ENCODE results near the gene NUDT21. TPM values are rescaled to one million over a fixed set of nuclear protein-coding genes. Genes with fewer than 3 reads are reported as not detected.
"Not testable (repeated sequence)": the region's sequence is repeated elsewhere in the genome, so short reads cannot be mapped to it uniquely, and the experiment has no call there.

NUDT21 gene
- total RNA-seq (100 to 1,000 TPM; 109 to 110 TPM), polyA plus RNA-seq (10 to 100 TPM; 78.3 to 98.4 TPM)

GRCh38 chr16:56450986-56451752 lies at the start of gene NUDT21, which contains the start of gene OGFOD1:
Gene NUDT21 (minus strand): TSS chr16:56451332. CDS start chr16:56451202, 130 bp downstream.
Gene OGFOD1 (plus strand): TSS chr16:56451554. CDS start chr16:56451613, 59 bp downstream.
- peak within 1 kb of the TSS; percentile 54 to 95 for H3K4me3 ChIP-seq (ENCODE audit: low read length in 2 of 2)

DNA sequence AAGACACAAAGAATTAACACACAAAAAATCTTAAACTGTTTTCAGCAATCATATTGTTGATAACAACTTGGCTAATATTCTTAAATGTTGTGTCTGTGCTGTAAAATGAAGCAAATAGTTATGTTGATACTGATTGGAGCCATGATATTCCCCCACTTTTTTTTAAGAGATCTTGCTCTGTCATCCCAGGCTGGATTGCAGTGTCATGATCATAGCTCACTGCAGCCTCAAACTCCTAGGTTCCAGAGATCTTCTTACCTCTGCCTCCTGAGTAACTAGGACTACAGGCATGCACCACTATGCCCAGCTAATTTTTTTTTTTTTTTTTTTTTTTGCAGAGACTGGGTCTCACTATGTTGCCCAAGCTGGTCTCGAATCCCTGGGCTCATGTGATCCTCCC lies 42.7 kb upstream of the NUDT21 start:
- ChIA-PET CTCF (ENCODE audit: partially characterized antibody) (no interaction called here), POLR2A (ENCODE audit: partially characterized antibody) (no interaction called here)
- Histone ChIP-seq H3K4me1 (ENCODE audit: insufficient read depth, low read length) (no peaks in the 10 kb centered on the region), H3K9me3 (ENCODE audit: control insufficient read depth in 1 of 2, low read length in 2 of 2) (no peaks in the 10 kb centered on the region), H3K27me3 (ENCODE audit: insufficient read depth, low read length) (no peaks in the 10 kb centered on the region), H3K36me3 (ENCODE audit: insufficient read depth, low read length) (peaks cover 22% of the 10 kb centered on the region), H3K4me3 (ENCODE audit: low read length in 2 of 2) (no peak overlapping the region), H3K27ac (ENCODE audit: low read depth, low read length) (no peak overlapping the region)
- no peak for DNase-seq
- no peaks in the 10 kb centered on the region for H3K27me3 Mint-ChIP-seq
- H3K27ac Mint-ChIP-seq: no peak overlapping the region
- intact Hi-C loops (cut with micrococcal nuclease): no loop called here
- H3K4me1 Mint-ChIP-seq: no peaks in the 10 kb centered on the region
- peaks cover 57 to 59% of the 10 kb centered on the region in 2 donors for H3K36me3 Mint-ChIP-seq
- no peaks in the 10 kb centered on the region for H3K9me3 Mint-ChIP-seq
- no peak overlapping the region for H3K4me3 Mint-ChIP-seq

More at GRCh38 chr16:56450986-56451752, at the start of gene NUDT21, which contains the start of gene OGFOD1:
- CTCF ChIA-PET (ENCODE audit: partially characterized antibody): interaction anchor here (1.0 to 1.2 kb wide), 6 partner anchors 15 to 251 kb away, joined by 3 to 6 read pairs (median 3); no protein-coding TSS in a partner anchor
- no peaks in the 10 kb centered on the region for H3K27me3 ChIP-seq (ENCODE audit: insufficient read depth, low read length)
- H3K4me3 Mint-ChIP-seq: peak within 1 kb of the TSS; percentile 96 to 100 (median 99)
- H3K9me3 ChIP-seq (ENCODE audit: control insufficient read depth in 1 of 2, low read length in 2 of 2): no peaks in the 10 kb centered on the region
- intact Hi-C loops (cut with micrococcal nuclease): loop anchor here (1.0 to 5.0 kb wide), 4 partner anchors 26 to 1284 kb away; partner anchors contain the start of genes AMFR, BBS2, KATNB1 and MT1X
- POLR2A ChIA-PET (ENCODE audit: partially characterized antibody): interaction anchor here (0.8 to 1.7 kb wide), 17 partner anchors 9 to 277 kb away, joined by 3 to 15 read pairs (median 4); partner anchors contain the start of genes AMFR, BBS2 and MT1X
- peaks cover 38 to 69% (median 56%) of the 10 kb centered on the region in 4 donors for H3K4me1 Mint-ChIP-seq
- no peaks in the 10 kb centered on the region for H3K27me3 Mint-ChIP-seq
- peak within 1 kb of the TSS; percentile 89 to 100 (median 98) for H3K27ac Mint-ChIP-seq
- H3K9me3 Mint-ChIP-seq: no peaks in the 10 kb centered on the region
- DNase-seq: peak; percentile 92 to 97 (median 94)
- H3K36me3 ChIP-seq (ENCODE audit: insufficient read depth, low read length): peaks cover 18% of the 10 kb centered on the region
- H3K36me3 Mint-ChIP-seq: peaks cover 18 to 46% of the 10 kb centered on the region in 2 donors
- H3K27ac ChIP-seq (ENCODE audit: low read depth, low read length): peak within 1 kb of the TSS; percentile 73
- H3K4me1 ChIP-seq (ENCODE audit: insufficient read depth, low read length): peaks cover 57% of the 10 kb centered on the region

DNA sequence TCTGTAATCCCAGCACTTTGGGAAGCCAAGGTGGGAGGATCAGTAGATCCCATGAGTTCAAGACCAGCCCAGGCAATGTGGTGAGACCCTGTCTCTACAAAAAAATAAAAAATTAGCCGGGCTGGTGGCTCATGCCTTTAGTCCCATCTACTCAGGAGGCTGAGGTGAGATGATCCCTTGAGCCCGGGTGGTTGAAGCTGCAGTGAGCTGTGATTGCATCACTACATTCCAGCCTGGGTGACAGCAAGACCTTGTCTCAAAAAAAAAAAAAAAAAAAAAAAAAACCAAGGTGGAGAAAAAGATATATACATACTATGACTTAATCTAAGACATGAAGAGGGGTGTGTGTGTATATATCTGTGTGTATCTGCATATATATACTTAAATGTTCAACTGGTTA lies 42.0 kb upstream of the NUDT21 start:
- Mint-ChIP-seq H3K4me3 (no peak overlapping the region), H3K27ac (no peak overlapping the region), H3K27me3 (no peaks in the 10 kb centered on the region), H3K4me1 (peaks cover 0 to under 1% (median 0%) of the 10 kb centered on the region in 4 donors), H3K9me3 (no peaks in the 10 kb centered on the region), H3K36me3 (peaks cover 50 to 53% of the 10 kb centered on the region in 2 donors)
- no peak for DNase-seq
- Histone ChIP-seq H3K27me3 (ENCODE audit: insufficient read depth, low read length) (no peaks in the 10 kb centered on the region), H3K9me3 (ENCODE audit: control insufficient read depth in 1 of 2, low read length in 2 of 2) (no peaks in the 10 kb centered on the region), H3K27ac (ENCODE audit: low read depth, low read length) (no peak overlapping the region), H3K4me1 (ENCODE audit: insufficient read depth, low read length) (no peaks in the 10 kb centered on the region), H3K36me3 (ENCODE audit: insufficient read depth, low read length) (peaks cover 15% of the 10 kb centered on the region), H3K4me3 (ENCODE audit: low read length in 2 of 2) (no peak overlapping the region)
- intact Hi-C loops (cut with micrococcal nuclease): no loop called here
- CTCF ChIA-PET (ENCODE audit: partially characterized antibody): no interaction called here
- POLR2A ChIA-PET (ENCODE audit: partially characterized antibody): no interaction called here

DNA sequence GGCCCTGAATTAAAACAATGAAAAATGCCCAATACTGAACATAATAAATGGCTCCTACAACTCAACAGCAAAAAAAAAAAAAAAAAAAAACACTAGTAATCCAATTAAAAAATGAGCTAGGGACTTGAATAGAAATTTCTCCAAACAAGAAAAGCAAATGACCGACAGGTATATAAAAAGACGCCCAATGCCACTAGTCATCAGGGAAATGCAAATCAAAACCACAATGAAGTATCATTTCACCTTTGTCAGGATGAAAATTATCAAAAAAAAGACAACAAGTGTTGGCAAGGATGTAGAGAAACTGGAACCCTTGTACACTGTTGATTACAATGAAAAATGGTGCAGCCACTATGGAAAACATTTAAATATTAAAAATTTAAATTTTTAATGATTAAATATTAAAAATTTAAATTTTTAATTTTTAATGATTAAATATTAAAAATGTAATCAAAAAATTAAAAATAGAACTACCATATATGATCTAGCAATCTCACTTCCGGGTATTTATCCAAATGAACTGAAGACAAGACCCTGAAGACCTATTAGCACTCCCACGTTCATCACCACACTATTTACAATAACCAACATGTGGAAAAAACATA lies 40.6 kb upstream of the NUDT21 start:
- ChIA-PET CTCF (ENCODE audit: partially characterized antibody) (interaction anchor here (0.6 kb wide), 1 partner anchor 1085 kb away, joined by 3 read pairs; no protein-coding TSS in a partner anchor), POLR2A (ENCODE audit: partially characterized antibody) (interaction anchor here (0.7 kb wide), 1 partner anchor 18 kb away, joined by 3 read pairs; no protein-coding TSS in a partner anchor)
- Mint-ChIP-seq H3K9me3 (no peaks in the 10 kb centered on the region), H3K4me1 (peaks cover 0 to 3% (median 0%) of the 10 kb centered on the region in 4 donors), H3K27ac (no peak overlapping the region), H3K4me3 (no peak overlapping the region), H3K36me3 (peaks cover 44% of the 10 kb centered on the region in 2 donors), H3K27me3 (no peaks in the 10 kb centered on the region)
- H3K4me1 ChIP-seq (ENCODE audit: insufficient read depth, low read length): no peaks in the 10 kb centered on the region
- H3K27ac ChIP-seq (ENCODE audit: low read depth, low read length): no peak overlapping the region
- peaks cover 5% of the 10 kb centered on the region for H3K36me3 ChIP-seq (ENCODE audit: insufficient read depth, low read length)
- no peak for DNase-seq
- H3K27me3 ChIP-seq (ENCODE audit: insufficient read depth, low read length): no peaks in the 10 kb centered on the region
- no peak overlapping the region for H3K4me3 ChIP-seq (ENCODE audit: low read length in 2 of 2)
- intact Hi-C loops (cut with micrococcal nuclease): no loop called here
- H3K9me3 ChIP-seq (ENCODE audit: control insufficient read depth in 1 of 2, low read length in 2 of 2): no peaks in the 10 kb centered on the region

DNA sequence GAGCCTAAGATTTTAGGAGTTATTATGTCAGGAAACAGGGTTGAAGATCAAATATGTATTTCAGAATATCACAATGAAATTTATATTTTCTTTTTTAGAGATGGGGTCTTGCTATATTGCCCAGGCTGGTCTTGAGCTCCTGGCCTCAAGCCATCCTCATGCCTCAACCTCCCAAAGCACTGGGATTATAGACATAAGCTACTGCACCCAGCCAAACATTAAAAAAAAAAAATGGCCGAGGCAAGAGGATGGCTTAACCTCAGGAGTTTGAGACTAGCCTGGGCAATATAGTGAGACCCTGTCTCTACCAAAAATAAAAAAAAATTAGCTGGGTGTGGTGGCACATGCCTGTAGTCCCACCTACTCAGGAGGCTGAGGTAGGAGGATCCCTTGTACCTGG lies 37.7 kb upstream of the NUDT21 start:
- DNase-seq; H3K27me3 ChIP-seq (ENCODE audit: insufficient read depth, low read length); POLR2A ChIA-PET (ENCODE audit: partially characterized antibody); H3K27me3 Mint-ChIP-seq; H3K27ac Mint-ChIP-seq; H3K4me1 ChIP-seq (ENCODE audit: insufficient read depth, low read length); H3K27ac ChIP-seq (ENCODE audit: low read depth, low read length); H3K9me3 ChIP-seq (ENCODE audit: control insufficient read depth in 1 of 2, low read length in 2 of 2); H3K4me1 Mint-ChIP-seq; CTCF ChIA-PET (ENCODE audit: partially characterized antibody); intact Hi-C loops (cut with micrococcal nuclease); H3K4me3 ChIP-seq (ENCODE audit: low read length in 2 of 2); H3K9me3 Mint-ChIP-seq; H3K4me3 Mint-ChIP-seq: not testable (repeated sequence)
- H3K36me3 ChIP-seq (ENCODE audit: insufficient read depth, low read length): peaks cover 12% of the 10 kb centered on the region
- H3K36me3 Mint-ChIP-seq: peaks cover 32 to 43% of the 10 kb centered on the region in 2 donors

- CTCF ChIA-PET (ENCODE audit: partially characterized antibody): no interaction called here
- no peak overlapping the region for H3K27ac ChIP-seq (ENCODE audit: low read depth, low read length)
- DNase-seq: no peak
- no peaks in the 10 kb centered on the region for H3K27me3 Mint-ChIP-seq
- H3K36me3 ChIP-seq (ENCODE audit: insufficient read depth, low read length): peaks cover 16% of the 10 kb centered on the region
- no peaks in the 10 kb centered on the region for H3K27me3 ChIP-seq (ENCODE audit: insufficient read depth, low read length)
- intact Hi-C loops (cut with micrococcal nuclease): no loop called here
- H3K27ac Mint-ChIP-seq: no peak overlapping the region
- H3K36me3 Mint-ChIP-seq: peaks cover 25 to 42% of the 10 kb centered on the region in 2 donors
- POLR2A ChIA-PET (ENCODE audit: partially characterized antibody): no interaction called here
- no peaks in the 10 kb centered on the region for H3K9me3 Mint-ChIP-seq
- peaks cover 0 to 5% (median 0%) of the 10 kb centered on the region in 4 donors for H3K4me1 Mint-ChIP-seq
- H3K9me3 ChIP-seq (ENCODE audit: control insufficient read depth in 1 of 2, low read length in 2 of 2): no peaks in the 10 kb centered on the region
- H3K4me3 ChIP-seq (ENCODE audit: low read length in 2 of 2): no peak overlapping the region
- H3K4me3 Mint-ChIP-seq: no peak overlapping the region
- no peaks in the 10 kb centered on the region for H3K4me1 ChIP-seq (ENCODE audit: insufficient read depth, low read length)
Measured at GRCh38 chr16:56488035-56488434, 36.9 kb upstream of the NUDT21 start.

GRCh38 chr16:56483394-56483793 lies 32.3 kb upstream of the NUDT21 start:
- Mint-ChIP-seq H3K27me3 (no peaks in the 10 kb centered on the region), H3K9me3 (no peaks in the 10 kb centered on the region), H3K27ac (no peak overlapping the region), H3K4me3 (no peak overlapping the region), H3K4me1 (peaks cover 0 to 5% (median 2%) of the 10 kb centered on the region in 4 donors), H3K36me3 (peaks cover 28 to 61% of the 10 kb centered on the region in 2 donors)
- Histone ChIP-seq H3K27ac (ENCODE audit: low read depth, low read length) (no peak overlapping the region), H3K4me1 (ENCODE audit: insufficient read depth, low read length) (no peaks in the 10 kb centered on the region), H3K27me3 (ENCODE audit: insufficient read depth, low read length) (no peaks in the 10 kb centered on the region), H3K4me3 (ENCODE audit: low read length in 2 of 2) (no peak overlapping the region), H3K9me3 (ENCODE audit: control insufficient read depth in 1 of 2, low read length in 2 of 2) (no peaks in the 10 kb centered on the region), H3K36me3 (ENCODE audit: insufficient read depth, low read length) (peaks cover 32% of the 10 kb centered on the region)
- no peak for DNase-seq
- intact Hi-C loops (cut with micrococcal nuclease): no loop called here
- ChIA-PET CTCF (ENCODE audit: partially characterized antibody) (no interaction called here), POLR2A (ENCODE audit: partially characterized antibody) (no interaction called here)
